ENCODE data around the gene HYLS1.
A peak's percentile ranks its signal among the peaks of the same experiment; 100 is the strongest.

Gene HYLS1

DNA sequence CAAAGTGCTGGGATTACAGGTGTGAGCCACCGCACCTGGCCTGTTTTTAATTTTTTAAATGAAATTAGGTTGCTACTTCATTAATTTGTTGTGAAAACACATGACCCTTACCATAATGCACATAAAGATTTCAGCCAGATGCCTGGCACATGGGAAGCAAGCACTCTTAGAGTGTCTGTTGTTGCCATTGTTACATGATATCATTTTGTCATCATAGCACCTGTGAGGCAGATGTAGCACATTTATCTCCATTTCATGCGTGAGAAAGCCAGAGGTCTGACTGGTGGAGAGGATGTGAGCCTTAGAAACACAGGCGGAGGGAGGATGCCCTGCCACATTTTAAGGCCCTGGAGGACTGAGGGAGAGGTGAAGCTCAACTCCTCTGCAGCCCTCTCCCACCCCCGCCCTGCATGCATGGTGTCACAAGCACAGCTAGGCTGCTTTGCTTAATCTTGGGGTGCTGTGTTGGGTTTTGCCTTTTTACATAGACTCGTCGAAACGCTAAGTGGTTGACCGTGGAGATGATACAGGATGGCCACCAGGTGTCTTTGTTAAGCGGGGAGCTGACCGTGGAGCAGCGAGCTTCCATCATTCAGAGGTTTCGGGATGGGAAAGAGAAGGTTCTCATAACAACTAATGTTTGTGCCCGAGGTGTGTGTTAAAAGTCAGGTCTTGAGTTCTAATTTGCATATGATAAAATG, 30.8 kb downstream of the HYLS1 start:
- DNase-seq, result no peak
- TF ChIP-seq GATA1 (IDR thresholded peaks at IDR 0.05; ENCODE audit: low read depth, low read length) (no peak), POLR2A (IDR thresholded peaks at IDR 0.05; ENCODE audit: low read length) (no peak)

- DNase-seq, result no peak
- no peak for TF ChIP-seq GATA1 (IDR thresholded peaks at IDR 0.05; ENCODE audit: low read depth, low read length)
- TF ChIP-seq POLR2A (IDR thresholded peaks at IDR 0.05; ENCODE audit: low read length), result no peak
Observed at GRCh38 chr11:125921042-125921441, 33.6 kb downstream of the HYLS1 start.

GRCh38 chr11:125922156-125922555, 34.7 kb downstream of the HYLS1 start:
- no peak for DNase-seq
- TF ChIP-seq GATA1 (IDR thresholded peaks at IDR 0.05; ENCODE audit: low read depth, low read length) (no peak), POLR2A (IDR thresholded peaks at IDR 0.05; ENCODE audit: low read length) (no peak)

- DNase-seq, result peak; percentile 62 to 80
- TF ChIP-seq GATA1 (IDR thresholded peaks at IDR 0.05; ENCODE audit: low read depth, low read length) (no peak), POLR2A (IDR thresholded peaks at IDR 0.05; ENCODE audit: low read length) (no peak)
Observed at GRCh38 chr11:125923012-125923579, 35.6 kb downstream of the HYLS1 start.

GRCh38 chr11:125923633-125924032, 36.2 kb downstream of the HYLS1 start:
- no peak for TF ChIP-seq GATA1 (IDR thresholded peaks at IDR 0.05; ENCODE audit: low read depth, low read length)
- no peak for TF ChIP-seq POLR2A (IDR thresholded peaks at IDR 0.05; ENCODE audit: low read length)
- no peak for DNase-seq

DNA sequence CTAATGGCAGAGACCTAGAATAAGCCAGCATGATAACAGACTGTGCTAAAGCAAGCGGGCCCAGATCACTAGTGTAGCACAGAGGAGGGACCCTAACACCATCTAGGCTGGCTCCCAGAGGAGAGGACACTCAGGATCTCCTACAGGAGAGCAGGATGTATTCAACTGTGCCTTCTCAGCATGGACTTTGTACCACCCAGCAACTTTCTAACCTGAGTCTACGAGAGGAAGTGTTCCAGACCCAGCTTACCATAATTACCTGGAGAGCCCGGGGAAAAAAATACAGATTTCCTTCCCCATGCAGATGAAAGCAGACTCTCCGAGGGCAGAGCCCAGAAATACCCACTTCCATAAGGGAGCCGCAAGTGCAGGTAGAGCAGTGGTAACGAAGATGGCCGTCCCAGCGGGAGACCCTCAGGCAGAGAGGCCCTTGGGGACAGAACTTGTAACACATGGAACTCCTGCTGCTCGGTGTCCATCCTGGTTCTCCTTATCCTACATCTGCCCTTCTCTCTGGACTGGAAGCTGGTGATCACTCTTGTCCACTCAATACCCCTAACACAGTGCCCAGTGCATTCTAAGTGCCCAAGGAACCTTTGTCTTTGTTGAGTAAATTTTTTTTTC, 37.0 kb downstream of the HYLS1 start:
- TF ChIP-seq GATA1 (IDR thresholded peaks at IDR 0.05; ENCODE audit: low read depth, low read length) (no peak), POLR2A (IDR thresholded peaks at IDR 0.05; ENCODE audit: low read length) (no peak)
- no peak for DNase-seq

DNA sequence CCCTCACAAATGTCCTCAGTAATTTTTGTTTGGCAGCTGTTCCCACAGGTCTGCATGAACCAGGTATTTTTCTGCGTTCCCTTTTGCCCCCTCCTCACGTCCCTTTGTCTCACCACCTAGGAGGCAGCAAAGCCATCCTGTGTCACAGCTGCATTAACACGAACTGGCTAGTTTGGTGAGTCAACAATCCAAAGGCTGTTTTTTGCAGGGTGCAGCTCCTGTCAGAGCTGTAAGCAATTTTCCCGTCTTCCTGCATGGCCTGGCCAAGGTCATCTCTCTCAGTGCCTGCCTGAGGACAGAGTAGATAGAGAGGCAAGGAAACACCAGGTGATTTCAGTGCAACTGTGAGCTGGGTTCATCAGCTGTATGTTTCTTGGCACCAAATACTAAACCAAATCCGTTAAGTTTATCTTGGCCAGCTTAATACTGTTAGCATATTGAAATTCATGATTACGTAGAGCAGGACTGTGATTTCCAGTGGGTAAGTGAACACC, 37.8 kb downstream of the HYLS1 start:
- DNase-seq, result no peak
- TF ChIP-seq POLR2A (IDR thresholded peaks at IDR 0.05; ENCODE audit: low read length), result no peak
- TF ChIP-seq GATA1 (IDR thresholded peaks at IDR 0.05; ENCODE audit: low read depth, low read length), result no peak

- DNase-seq, result no peak
- TF ChIP-seq POLR2A (IDR thresholded peaks at IDR 0.05; ENCODE audit: low read length), result no peak
- TF ChIP-seq GATA1 (IDR thresholded peaks at IDR 0.05; ENCODE audit: low read depth, low read length), result no peak
Observed at GRCh38 chr11:125925804-125926203, 38.3 kb downstream of the HYLS1 start.

DNA sequence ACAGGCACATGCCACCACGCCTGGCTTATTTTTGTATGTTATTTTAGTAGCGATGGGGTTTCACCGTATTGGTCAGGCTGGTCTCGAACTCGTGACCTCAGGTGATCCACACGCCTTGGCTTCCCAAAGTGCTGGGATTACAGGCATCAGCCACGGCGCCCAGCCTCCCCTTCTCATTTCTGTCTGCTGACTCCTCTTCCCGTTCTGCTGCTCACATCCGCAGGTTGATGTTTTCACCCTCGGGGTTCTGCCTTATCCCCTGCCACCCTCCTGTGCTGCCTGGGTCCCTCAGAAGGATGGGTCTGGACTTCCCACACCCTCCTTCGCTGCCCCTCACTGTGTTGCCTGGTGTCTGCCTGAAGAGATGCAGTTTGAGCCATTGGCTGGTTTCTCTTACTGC, 39.2 kb downstream of the HYLS1 start:
- no peak for TF ChIP-seq POLR2A (IDR thresholded peaks at IDR 0.05; ENCODE audit: low read length)
- TF ChIP-seq GATA1 (IDR thresholded peaks at IDR 0.05; ENCODE audit: low read depth, low read length), result no peak
- DNase-seq, result no peak

DNA sequence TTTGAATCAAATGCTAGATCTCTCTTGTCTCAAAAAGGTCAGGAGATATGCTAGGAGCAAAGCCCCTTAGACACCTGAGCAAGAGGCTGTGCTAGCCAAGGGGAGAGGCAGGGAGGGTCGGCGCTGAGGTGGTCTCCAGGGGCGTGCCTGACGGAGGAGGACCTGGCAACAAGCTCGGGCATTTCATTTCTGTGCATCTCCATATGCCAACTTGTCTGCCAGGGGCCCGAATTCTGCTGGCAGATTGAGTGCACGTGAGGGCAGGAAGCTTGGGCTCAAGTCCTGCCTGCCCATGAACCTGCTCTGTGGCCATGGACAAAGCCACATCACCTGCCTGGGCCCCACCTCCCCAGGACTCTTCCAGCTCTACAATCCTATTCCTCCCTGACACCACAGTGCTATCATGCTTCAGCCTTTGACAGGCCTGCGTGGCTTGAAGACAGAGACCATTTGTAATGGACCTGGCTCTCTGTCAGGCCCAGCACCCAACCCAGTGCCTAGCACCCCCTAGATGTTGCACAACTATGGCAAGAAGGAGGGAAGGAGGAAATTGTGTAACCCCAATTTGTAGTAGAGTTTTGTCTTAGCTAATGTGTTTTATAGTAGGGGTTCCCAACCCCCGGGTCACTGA, 42.1 kb downstream of the HYLS1 start:
- TF ChIP-seq GATA1 (IDR thresholded peaks at IDR 0.05; ENCODE audit: low read depth, low read length), result no peak
- TF ChIP-seq POLR2A (IDR thresholded peaks at IDR 0.05; ENCODE audit: low read length), result no peak
- DNase-seq, result no peak

DNA sequence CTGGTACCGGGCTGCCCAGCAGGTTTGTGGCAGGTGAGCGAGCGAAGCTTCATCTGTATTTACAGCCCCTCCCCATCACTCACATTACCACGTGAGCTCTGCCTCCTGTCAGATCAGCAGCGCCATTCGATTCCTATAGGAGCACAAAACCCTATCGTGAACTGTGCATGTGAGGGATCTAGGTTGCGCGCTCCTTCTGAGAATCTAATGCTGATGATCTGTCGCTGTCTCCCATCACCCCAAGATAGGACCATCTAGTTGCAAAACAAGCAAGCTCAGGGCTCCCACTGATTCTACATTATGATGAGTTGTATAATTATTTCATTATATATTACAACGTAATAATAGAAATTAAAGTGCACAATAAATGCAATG, 42.6 kb downstream of the HYLS1 start:
- no peak for DNase-seq
- no peak for TF ChIP-seq POLR2A (IDR thresholded peaks at IDR 0.05; ENCODE audit: low read length)
- no peak for TF ChIP-seq GATA1 (IDR thresholded peaks at IDR 0.05; ENCODE audit: low read depth, low read length)

- DNase-seq, result no peak
- no peak for TF ChIP-seq GATA1 (IDR thresholded peaks at IDR 0.05; ENCODE audit: low read depth, low read length)
- TF ChIP-seq POLR2A (IDR thresholded peaks at IDR 0.05; ENCODE audit: low read length), result no peak
Observed at GRCh38 chr11:125931116-125931515, 43.6 kb downstream of the HYLS1 start.

DNA sequence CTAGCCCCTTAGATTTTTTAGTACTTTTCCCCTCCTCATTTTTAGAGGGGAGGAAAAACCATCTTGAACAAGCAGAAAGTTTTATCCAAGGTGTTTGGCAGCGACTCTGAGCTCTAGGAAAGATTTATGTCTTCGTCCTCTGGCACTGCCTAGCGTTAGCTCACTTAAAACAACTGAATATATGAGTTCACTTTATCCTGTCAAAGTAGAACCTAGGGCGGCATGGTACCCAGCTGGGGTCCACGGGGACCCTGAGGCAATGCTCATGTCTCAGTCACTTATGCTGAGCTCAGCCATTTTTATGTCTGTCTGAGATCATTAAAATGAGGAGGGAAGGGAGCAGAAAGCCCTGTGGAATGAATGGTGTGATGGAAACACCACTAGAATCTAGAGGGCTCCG, 44.2 kb downstream of the HYLS1 start:
- no peak for DNase-seq

DNA sequence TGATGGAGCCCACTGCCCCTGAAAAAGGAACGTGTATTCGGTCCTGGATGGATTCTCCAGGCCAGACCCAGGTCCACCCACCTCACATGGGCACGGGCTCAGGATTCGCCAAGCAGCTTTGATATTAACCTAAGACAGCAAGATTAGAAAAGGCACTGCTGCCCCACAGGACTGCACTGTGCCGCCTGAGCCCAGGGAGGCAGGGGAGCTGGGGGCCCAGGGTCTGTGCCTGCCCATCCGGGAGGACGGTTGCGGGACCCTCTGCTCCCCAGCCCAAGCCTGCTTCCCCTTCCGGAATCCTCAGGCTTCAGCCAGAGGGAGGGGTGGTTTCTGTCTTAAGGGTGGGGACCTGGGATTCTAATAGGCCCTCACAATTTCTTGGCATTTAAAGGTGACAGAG, 44.8 kb downstream of the HYLS1 start:
- no peak for DNase-seq
- TF ChIP-seq POLR2A (IDR thresholded peaks at IDR 0.05; ENCODE audit: low read length), result no peak
- TF ChIP-seq GATA1 (IDR thresholded peaks at IDR 0.05; ENCODE audit: low read depth, low read length), result no peak

More for the DNA sequence above, 44.2 kb downstream of the HYLS1 start:
- TF ChIP-seq POLR2A (IDR thresholded peaks at IDR 0.05; ENCODE audit: low read length) (no peak), GATA1 (IDR thresholded peaks at IDR 0.05; ENCODE audit: low read depth, low read length) (no peak)

Measured in erythroblast (primary cell).